Heart left ventricle (tissue), 13 donors: ENCODE results near the gene SLC43A1.

Experiments
- POLR2A ChIP-seq, 2 donors: fragments of 450-650 bp; IDR thresholded peaks; one replicate each; pipeline ENCODE4 v1.6.1; 2017; ENCODE audit warnings: antibody characterized with exemption in 2 of 2, mild to moderate bottlenecking in 2 of 2, moderate library complexity in 2 of 2
- TF ChIP-seq, protein P1 (sequence below), 12 donors: fragments of 200-600 bp; sonication (generic) in 4 of 12; IDR thresholded peaks; one replicate each; pipeline versions ENCODE4 v1.5.0 to v1.8.0; 2018 to 2022; ENCODE audit warnings: antibody characterized with exemption in 12 of 12, mild to moderate bottlenecking in 5 of 12
- donor health status: ischemic (EF 13 %, LVEDD 7.1; RV severe dilation, severe dysfunction).
- donor health status: DM: no; HTN: yes; CAD: no.
- donor health status: DM: no; HTN: no; CAD: no.
- donor health status: ischemic (EF 25% LVEDD 6.9; RV normal size, moderate dysfunction).
- donor health status: ischemic (EF 25% LVEDD 5.7; RV mildly dilated, moderate dysfunction).
- donor health status: ischemic (EF 35%, LVEDD 5.7; RV mildly dilated, moderate dysfunction).
- donor health status: nonischemic (EF 11% LVEDD 7.7; RV severe dilation, severe dysfunction).
- donor health status: DM: yes; HTN: yes; CAD: no.
- donor health status: PGD.
- donor health status: ischemic (EF 29% LVEDD 5.4; RV normal size, mild dysfunction).
- donor health status: nonischemic (EF 23%, LVEDD 6.1; RV moderate dilation, normal function).

DNA sequence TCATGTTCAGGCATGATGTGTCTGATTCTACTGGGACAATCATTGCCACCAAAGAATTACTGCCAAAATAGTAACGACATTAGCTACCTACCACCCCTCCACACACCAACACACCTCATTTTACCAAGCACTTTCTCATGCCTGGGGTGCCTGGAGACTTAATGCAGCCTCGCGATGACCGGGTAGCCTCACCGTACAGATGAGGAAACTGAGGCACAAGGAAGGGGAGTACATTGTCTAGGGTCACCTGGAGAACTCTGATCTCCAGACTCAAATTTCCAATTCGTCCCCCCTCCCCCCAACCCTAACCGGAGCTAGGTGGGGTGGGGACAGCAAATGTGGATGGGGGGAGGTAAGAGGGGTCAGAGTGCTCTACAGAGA is 57.9 kb downstream of the SLC43A1 start:
- no peak for TF ChIP-seq POLR2A (IDR thresholded peaks at IDR 0.05)
- TF ChIP-seq, protein P1, sequence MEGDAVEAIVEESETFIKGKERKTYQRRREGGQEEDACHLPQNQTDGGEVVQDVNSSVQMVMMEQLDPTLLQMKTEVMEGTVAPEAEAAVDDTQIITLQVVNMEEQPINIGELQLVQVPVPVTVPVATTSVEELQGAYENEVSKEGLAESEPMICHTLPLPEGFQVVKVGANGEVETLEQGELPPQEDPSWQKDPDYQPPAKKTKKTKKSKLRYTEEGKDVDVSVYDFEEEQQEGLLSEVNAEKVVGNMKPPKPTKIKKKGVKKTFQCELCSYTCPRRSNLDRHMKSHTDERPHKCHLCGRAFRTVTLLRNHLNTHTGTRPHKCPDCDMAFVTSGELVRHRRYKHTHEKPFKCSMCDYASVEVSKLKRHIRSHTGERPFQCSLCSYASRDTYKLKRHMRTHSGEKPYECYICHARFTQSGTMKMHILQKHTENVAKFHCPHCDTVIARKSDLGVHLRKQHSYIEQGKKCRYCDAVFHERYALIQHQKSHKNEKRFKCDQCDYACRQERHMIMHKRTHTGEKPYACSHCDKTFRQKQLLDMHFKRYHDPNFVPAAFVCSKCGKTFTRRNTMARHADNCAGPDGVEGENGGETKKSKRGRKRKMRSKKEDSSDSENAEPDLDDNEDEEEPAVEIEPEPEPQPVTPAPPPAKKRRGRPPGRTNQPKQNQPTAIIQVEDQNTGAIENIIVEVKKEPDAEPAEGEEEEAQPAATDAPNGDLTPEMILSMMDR (IDR thresholded peaks at IDR 0.05): peak in 2 of 12 donors; percentile 5 to 10
